HL-60 (cell line): ENCODE results near the gene IL22RA2.

ENCODE experiments used
- DNase-seq, 2 experiments: peaks; one replicate each; pipeline ENCODE4 v3.0.0-alpha.2; 2010 to 2020; ENCODE audit warnings: low read depth in 1 of 2, low spot score in 1 of 2
- H3K27ac ChIP-seq: fragments of 250-450 bp; sonication (Bioruptor Pico); replicated peaks from 2 replicates; pipeline ENCODE4 v1.5.1; 2020; ENCODE audit warnings: mild to moderate bottlenecking, moderate library complexity
- H3K27me3 ChIP-seq: fragments of 250-450 bp; sonication (Bioruptor Pico); 2 replicates; pipeline ENCODE4 v1.5.1; 2021; ENCODE audit warnings: mild to moderate bottlenecking, moderate library complexity; ENCODE audit not compliant: insufficient read depth, poor library complexity, severe bottlenecking
- H3K4me3 ChIP-seq: replicated peaks from 2 replicates; pipeline ENCODE4 v1.5.1; 2011; ENCODE audit warnings: mild to moderate bottlenecking, control low read depth, low read length; ENCODE audit not compliant: insufficient read depth
- GABPA ChIP-seq: IDR thresholded peaks from 2 replicates; pipeline ENCODE4 v1.6.1; 2012; ENCODE audit warnings: low read depth
- POLR2AphosphoS5 ChIP-seq: IDR thresholded peaks from 2 replicates; pipeline ENCODE4 v1.6.1; 2012; ENCODE audit warnings: low read depth
- SPI1 ChIP-seq: IDR thresholded peaks from 2 replicates; pipeline ENCODE4 v1.6.1; 2012; ENCODE audit warnings: low read depth, mild to moderate bottlenecking, borderline replicate concordance
- TF ChIP-seq, protein P1 (sequence below): IDR thresholded peaks from 2 replicates; pipeline ENCODE4 v1.6.1; 2012; ENCODE audit warnings: low read depth; ENCODE audit not compliant: insufficient replicate concordance
- TF ChIP-seq, protein P2 (sequence below): IDR thresholded peaks from one replicate; pipeline ENCODE4 v1.5.1; 2011; ENCODE audit warnings: low read length, control low read depth, inconsistent platforms; ENCODE audit not compliant: insufficient read depth

The IL22RA2 gene

DNA sequence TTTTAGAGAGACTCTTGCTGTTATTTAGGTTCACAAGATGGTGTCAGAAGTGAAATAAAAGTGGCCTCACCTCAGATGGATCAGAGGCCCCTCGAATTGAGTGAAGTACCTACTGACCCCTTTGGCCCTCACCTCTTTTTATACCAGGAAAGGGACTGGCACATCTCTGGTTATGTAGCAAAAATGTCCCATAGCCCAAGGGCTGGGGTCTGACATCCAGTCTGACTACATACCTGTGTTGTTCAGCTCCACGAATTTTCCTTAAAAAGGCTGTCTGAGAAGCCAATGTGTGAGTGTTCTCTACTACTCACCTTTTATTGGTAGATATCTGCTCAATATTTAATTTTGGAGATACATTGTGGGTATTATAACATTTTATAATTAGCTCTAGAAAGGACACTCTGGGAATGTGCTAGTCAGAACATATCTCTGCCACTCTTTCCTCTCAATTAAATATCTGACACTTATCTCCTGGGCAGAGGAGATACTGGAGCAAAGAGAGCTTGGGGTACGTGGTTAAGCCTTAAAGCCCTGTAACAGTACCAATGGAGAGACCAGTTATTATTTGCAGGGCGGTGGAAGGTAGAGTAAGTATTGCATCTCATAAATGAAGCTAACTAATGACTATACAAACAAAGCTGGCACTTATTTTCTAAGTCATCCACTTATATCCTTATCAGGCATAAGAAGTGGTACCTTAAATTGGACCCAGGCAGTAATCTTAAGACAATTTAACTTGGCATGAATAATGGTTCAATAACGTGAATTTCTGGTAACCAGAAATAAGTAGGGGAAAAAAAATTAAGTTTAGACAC is 20.0 kb upstream of the IL22RA2 start:
- DNase-seq, result no peak
- TF ChIP-seq POLR2AphosphoS5, result no peak
- TF ChIP-seq, protein P1, sequence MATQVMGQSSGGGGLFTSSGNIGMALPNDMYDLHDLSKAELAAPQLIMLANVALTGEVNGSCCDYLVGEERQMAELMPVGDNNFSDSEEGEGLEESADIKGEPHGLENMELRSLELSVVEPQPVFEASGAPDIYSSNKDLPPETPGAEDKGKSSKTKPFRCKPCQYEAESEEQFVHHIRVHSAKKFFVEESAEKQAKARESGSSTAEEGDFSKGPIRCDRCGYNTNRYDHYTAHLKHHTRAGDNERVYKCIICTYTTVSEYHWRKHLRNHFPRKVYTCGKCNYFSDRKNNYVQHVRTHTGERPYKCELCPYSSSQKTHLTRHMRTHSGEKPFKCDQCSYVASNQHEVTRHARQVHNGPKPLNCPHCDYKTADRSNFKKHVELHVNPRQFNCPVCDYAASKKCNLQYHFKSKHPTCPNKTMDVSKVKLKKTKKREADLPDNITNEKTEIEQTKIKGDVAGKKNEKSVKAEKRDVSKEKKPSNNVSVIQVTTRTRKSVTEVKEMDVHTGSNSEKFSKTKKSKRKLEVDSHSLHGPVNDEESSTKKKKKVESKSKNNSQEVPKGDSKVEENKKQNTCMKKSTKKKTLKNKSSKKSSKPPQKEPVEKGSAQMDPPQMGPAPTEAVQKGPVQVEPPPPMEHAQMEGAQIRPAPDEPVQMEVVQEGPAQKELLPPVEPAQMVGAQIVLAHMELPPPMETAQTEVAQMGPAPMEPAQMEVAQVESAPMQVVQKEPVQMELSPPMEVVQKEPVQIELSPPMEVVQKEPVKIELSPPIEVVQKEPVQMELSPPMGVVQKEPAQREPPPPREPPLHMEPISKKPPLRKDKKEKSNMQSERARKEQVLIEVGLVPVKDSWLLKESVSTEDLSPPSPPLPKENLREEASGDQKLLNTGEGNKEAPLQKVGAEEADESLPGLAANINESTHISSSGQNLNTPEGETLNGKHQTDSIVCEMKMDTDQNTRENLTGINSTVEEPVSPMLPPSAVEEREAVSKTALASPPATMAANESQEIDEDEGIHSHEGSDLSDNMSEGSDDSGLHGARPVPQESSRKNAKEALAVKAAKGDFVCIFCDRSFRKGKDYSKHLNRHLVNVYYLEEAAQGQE, result no peak
- no peak for TF ChIP-seq SPI1
- TF ChIP-seq, protein P2, sequence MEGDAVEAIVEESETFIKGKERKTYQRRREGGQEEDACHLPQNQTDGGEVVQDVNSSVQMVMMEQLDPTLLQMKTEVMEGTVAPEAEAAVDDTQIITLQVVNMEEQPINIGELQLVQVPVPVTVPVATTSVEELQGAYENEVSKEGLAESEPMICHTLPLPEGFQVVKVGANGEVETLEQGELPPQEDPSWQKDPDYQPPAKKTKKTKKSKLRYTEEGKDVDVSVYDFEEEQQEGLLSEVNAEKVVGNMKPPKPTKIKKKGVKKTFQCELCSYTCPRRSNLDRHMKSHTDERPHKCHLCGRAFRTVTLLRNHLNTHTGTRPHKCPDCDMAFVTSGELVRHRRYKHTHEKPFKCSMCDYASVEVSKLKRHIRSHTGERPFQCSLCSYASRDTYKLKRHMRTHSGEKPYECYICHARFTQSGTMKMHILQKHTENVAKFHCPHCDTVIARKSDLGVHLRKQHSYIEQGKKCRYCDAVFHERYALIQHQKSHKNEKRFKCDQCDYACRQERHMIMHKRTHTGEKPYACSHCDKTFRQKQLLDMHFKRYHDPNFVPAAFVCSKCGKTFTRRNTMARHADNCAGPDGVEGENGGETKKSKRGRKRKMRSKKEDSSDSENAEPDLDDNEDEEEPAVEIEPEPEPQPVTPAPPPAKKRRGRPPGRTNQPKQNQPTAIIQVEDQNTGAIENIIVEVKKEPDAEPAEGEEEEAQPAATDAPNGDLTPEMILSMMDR, result no peak
- TF ChIP-seq GABPA, result no peak
- Histone ChIP-seq H3K27ac (no peak overlapping the region), H3K27me3 (no peaks in the 10 kb centered on the region), H3K4me3 (no peak overlapping the region)

DNA sequence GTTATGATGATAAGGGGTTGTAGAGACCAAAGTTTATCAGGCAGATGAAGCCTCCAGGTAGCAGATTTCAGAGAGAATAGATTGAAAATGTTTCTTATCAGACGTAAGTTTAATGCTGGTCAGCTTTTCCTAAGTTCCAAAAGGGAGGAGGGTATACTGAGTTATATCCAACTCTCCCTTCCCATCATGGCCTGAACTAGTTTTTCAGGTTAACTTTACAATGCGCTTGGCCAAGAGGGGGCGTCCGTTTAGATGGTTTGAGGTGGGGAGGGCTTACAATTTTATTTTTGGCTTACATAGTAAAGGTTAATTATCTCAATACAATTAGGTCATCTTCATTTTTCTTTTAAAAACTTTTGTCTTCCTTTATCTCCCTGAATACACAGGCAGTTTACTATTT is 19.4 kb upstream of the IL22RA2 start:
- no peak for DNase-seq
- Histone ChIP-seq H3K27ac (no peak overlapping the region), H3K4me3 (no peak overlapping the region), H3K27me3 (no peaks in the 10 kb centered on the region)
- TF ChIP-seq, protein P2, result no peak
- TF ChIP-seq SPI1 (no peak), POLR2AphosphoS5 (no peak), GABPA (no peak)
- TF ChIP-seq, protein P1, result no peak

DNA sequence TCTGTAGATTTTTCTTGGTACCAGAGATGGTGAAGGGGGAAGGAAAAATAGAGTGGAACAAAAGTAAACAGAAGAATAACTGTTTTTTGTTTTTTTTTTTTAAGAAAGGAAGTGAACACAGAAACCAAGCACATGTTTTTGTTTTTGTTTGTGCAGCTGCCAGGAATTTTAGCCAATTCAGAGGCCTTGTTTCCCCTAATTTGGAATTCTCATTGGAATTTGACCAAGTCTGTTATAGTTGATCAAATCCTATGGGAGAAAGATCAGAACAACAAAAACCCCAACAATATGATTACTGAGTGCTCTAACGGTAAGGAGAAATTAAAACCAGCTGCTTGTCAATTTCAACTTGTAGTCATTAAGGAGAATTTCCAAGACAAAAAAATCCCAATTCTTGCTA is 18.2 kb upstream of the IL22RA2 start:
- no peak for DNase-seq
- no peak for TF ChIP-seq POLR2AphosphoS5
- TF ChIP-seq GABPA, result no peak
- TF ChIP-seq, protein P1, result no peak
- TF ChIP-seq SPI1, result no peak
- TF ChIP-seq, protein P2, result no peak

More for the DNA sequence above, 18.2 kb upstream of the IL22RA2 start:
- H3K27me3 ChIP-seq, result no peaks in the 10 kb centered on the region
- H3K4me3 ChIP-seq, result no peak overlapping the region
- no peak overlapping the region for H3K27ac ChIP-seq
